NCI-H1417 treated with DMSO at 0.1 percent for 48 hours (cell line): ENCODE results near the gene EVI5.

ENCODE experiments used
- DNase-seq: peaks from one replicate; lab custom pipeline; 2025; lab: John Stamatoyannopoulos, UW

The EVI5 gene

DNA sequence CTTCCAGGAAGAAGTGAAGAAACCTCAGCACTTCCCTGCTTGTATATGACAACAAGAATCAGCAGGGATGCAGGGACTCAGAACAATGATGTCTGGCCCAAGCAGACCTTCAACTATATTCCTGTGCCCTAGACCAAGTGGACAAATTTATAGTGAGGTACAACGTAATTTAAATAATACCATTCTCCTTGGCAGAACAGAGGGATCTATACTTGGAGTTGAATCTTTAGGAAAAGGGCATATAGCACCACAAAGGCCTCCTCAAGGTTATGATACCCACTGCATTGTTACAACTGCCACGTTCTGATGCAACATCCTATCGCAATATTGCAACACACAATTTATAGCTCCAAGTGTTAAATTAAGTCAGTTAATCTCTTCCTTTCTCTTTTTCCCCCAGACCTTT lies 269.1 kb downstream of the EVI5 start:
- no peak for DNase-seq

DNA sequence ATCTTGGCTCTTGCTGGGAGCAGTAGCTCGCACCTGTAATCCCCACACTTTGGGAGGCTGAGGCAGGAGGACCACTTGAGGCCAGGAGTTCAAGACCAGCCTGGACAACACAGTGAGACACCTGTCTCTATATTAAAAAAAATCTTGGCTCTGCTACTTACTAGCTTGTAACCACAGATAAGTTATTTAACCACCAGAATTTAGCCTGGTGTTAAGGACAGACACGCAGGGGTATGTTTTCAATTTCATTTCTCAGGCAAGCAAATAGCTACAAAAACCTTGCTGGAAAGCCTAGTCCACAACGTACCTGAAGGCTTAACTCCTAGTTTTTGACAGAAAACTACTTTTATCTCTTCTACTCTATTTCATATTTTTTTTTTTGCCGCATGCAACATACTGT lies 273.4 kb downstream of the EVI5 start:
- no peak for DNase-seq

DNA sequence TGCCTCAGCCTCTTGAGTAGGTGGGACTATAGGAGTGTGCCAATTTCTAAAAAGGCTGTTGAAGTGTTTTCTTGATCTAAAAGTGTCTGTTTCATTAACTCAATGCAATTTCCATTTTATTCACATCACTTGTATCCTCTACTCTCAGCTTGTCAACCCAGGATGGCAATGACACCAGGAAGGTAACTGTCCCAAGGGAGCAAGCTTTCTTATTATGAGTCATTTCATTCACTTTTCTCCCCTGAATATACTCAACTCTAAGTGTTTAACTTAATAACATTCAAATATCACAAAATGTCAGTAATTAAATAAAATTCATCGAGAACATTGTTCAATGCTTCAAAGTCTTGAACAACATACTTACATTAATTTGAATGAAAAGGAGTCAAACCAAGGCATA lies 275.3 kb downstream of the EVI5 start:
- no peak for DNase-seq

DNA sequence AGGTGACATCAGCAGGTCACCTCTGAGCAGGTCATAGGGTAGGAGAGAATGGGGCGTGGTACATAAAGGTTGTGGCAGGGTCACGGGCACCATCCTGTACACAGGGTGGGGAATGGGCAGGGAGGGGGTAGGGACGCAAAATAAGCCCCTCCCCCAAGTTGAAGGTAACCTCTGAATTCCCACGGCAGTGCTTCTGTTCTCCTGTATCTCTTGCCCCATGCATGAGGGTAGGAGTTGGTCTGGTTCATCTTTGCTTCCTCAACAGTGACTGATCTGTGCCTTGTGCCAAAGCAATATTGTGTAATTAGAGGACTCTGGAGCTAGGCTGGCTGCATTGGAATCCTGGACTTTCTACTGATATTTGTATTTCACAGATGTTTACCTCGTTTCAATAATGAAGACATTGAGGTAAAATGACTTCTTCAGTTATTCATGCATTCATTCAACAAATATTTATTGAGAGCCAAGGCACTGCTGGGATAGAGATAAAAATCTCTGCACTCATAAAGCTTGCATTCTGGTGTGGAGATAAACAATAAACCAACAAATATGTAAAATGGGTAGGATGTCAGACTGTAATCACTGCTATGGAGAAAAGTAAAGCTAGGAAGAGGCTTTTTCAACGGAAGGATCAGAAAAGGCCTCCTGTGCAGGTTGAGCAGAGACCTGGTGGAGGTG lies 279.8 kb downstream of the EVI5 start:
- DNase-seq: no peak

DNA sequence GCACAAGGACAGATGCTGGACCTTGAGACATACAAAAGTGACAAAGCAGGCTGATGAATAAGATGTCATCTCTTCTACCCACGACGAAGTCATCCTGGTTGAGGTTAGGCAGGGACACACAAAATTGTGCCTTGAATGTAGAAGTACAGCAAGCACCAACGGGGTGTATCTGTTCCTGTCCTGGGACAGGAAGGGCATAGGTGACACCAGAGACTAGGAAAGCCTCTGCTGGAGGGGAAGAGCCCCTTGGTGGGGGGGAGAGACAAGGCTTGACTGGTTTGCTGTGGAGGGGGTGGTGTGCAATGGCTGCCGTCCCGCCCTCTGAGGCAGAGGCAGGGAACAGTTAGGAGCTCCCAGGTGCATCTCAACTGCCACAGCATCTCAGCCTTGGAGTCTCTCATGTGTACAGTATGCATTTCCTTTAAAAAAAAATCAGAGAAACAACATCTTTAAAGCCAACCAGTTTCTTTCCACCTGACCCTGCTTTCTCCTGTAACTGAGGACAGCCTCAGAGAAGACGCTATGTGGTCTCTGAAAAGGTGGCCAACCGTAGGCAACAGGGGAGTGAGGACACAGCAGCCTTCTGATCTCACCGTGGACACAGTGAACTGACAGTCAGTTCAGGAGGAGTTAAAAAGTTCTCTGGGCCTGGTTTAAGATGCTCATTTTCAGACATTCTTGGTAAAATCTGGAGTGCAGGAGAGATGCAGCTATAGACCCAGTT lies 280.5 kb downstream of the EVI5 start:
- no peak for DNase-seq

DNA sequence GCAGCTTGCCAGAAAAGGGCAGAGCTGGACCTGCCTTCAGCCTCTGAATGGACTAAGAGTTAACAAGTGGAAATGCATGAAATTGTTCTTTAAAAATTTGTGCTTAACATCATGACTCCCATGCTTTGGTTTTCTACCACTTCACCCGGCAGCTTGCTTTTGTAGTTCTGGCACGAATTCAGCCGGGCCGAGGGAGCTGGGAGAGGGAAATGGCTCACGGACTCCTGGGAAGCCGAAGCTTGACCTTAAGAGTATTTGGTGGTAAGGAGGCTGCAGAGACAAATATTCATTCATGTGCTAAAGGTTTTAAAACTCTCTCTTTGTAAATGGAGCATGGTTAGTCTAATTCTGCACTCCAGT lies 281.0 kb downstream of the EVI5 start:
- DNase-seq: no peak

DNA sequence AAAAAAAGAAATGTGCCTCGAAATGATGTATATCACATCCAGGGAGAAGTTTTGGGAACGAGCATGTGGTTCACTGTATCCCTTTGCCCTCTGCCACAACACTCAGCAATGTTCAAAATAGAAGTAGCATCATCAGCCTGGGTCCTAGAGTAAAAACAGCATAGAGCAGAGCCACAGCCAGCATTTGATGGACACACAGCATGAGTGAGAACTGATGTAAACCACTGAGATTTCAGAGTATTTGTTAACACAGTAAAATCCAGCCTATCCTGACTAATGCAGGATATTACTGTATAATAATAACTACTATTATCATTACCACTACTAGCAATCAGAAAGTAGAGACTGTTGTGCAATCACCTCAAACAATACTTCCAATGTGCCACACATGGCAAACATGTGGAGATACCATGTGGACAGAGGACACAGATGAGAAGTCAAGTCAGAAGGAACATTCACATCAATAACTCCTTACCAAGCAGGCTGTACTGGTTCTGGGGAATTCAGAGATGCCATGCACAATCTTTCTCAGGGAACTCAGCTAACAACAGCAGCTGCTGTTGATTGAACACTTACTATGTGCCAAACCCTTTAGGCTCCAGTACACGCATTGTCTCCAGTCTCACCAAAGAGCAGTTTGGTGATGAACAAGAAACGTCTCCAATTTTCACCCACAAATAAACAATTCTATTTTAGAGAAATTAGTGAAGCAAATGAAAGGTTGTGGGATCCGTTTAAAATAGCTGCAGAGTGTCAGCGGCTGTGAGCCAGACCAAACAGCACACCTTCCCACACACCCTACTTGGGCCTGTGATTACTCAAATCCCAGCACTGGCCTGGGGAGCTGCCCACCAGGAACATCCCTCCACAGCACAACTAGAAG lies 281.6 kb downstream of the EVI5 start:
- DNase-seq: no peak

DNA sequence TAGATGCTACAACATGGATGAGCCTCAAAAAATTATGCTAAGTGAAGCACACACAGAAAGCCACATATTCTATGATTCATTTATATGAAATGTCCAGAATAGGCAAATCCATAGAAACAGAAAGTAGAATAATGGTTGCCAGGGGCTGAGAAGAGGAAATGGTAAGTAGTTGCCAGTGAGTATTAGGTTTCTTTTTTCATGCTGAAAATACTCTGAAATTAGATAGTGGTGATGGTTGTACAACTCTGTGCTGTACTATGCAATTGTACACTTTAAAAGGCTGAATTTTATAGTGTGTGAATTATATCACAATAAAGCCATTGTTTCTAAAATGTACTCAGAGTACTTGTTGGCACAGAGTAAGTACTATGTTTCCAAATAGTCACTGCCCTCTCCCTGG lies 282.7 kb downstream of the EVI5 start:
- DNase-seq: no peak

DNA sequence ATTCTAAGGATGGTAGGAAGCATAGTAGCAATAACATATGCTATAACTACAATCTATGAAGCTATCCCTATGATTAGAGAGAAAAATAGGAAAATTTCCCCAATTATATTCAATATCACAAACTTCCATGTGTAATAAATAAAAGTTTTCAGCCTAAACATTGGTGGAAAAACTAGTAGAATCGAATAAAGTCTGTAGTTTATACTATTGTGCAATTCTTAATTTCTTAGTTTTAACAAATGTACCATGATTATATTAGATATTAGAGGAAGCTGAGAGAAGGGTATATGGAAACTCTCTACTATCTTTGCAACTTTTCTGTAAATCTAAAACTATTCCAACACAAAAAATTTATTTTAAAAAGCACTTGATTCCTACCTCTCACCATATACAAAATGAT lies 284.4 kb downstream of the EVI5 start:
- no peak for DNase-seq

DNA sequence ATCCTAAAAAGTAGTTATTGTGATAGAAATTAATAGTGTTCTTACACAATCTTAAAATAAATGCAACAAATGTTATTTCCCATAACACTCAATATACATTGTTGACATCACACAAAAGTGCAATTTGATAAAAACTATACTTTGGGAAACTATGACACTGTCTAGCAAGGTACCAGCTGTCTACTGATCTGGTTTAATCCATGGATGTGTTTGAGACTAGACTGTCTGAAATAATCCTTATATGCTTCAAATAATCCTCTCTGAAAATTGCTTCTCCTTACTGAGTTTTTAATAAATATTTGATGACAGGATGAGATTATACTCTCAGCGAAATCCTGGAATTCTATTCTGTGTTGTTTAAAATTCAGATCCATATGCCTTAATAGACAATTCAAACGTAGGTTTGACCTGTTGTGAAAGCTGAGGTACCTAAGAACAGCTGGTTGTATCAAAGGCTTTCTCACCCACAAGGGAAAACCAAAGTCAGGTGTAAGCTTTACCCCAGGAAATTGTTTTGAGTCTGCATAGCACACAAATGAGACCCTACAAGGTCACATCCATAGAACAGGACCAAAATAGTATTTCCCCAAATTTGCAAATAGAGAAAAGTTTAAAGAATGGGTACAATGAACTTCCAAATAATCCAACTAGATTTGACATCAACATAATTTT lies 289.4 kb downstream of the EVI5 start:
- no peak for DNase-seq

DNA sequence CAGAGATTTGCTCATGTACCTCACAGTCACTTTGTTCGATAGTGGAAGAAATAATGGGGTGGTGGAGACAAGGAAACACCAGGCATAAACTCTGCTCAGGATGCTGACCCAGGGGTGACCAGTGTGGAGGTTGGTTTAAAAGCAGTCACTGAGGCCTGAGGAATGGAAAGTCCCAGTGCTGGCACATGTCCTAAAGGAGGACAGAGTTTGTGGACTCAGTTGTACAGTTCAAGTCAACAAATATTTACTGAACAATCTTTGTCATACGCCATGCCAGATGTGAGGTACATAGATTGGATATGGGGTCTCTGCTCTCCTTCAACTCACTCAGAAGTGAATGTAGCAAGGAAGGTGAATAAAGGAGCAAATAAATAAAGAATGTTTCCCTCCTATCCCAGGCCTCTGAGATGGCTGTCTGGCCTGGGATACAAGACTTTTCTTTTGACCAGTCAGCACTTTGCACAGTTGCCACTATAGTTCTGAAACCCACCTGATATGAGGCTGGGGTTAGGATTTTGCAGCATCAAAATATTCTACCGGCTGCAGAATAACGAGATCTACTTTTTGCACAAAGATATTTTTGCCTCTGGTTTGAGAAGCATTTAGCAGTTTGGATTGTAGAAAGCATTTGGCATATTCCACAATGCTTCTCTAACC lies 290.3 kb downstream of the EVI5 start:
- DNase-seq: no peak

DNA sequence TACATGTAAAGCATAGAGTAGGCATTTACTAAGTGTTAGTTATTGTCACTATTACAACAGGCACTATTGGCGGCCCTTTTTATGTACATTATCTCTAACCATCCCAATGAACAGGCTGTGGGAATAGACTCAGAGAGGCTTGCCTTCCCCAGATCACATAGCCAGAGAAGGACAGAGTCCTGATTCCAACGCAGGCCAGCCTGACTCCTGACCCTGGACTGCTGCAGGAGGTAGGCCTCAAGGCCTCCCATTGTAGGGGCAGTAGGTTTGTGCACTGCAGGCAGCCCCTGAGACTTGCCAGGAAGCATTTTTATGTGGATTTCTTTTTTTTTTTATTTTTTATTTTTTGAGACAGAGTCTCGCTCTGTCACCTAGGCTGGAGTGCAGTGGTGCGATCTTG lies 291.8 kb downstream of the EVI5 start:
- no peak for DNase-seq

DNA sequence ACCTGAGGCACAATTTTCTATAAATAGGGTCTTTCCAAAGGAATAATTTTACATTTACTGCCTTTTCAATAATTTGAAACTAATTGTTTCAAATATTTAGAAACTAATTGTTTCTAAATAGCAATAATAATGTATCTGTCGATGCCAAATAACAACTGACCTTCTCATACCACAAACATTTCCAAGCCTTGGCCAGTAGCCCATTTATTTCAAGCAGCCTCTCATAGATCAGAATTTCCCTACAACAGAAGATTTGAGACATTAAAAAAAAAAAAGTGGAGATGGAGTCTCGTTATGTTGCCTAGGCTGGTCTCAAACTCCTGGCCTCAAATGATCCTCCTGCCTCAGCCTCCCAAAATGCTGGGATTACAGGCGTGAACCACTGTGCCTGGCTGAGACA lies 296.1 kb downstream of the EVI5 start:
- DNase-seq: no peak

DNA sequence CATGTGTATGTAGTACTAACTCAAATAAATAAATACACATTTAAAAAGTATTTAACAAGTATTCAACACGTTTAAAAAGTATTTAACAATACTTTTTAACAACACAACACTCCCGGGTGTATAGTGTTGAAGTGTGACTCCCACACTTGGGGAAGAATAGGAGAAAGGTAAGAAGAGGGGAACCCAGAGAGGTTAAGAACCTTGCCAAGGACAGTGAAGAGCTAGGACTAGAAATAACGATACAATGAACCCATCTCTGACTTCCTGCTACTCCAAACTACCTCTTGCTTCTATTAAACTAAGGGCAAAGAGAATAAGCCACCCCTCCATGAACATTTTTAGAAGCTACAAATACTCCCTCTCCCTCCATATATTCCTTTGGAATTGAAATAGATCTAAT lies 296.5 kb downstream of the EVI5 start:
- DNase-seq: no peak

DNA sequence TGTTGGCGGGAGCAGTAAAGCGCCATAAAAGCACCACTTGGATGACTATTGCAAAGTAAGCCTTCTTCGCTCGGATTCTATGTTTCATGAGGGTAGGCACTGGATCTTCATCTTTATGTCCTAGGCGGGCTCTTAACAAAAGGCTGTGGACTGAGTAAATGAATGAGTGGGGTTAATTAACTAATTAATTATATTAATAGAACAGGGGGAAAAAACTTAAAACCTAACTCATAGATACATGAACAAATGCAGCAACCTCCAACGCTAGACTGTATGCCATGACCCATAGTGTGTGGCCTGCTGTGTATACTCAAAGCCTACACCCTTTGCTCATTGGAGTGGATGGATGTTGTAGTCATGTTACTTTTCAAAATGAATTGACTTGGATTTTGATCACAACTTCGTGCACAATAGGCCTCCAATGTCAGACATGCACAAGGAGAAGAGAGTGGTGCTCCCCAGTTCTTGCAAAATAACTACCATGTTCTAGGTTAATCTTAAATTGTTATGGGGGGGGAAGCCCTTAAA lies 297.8 kb downstream of the EVI5 start:
- no peak for DNase-seq

DNA sequence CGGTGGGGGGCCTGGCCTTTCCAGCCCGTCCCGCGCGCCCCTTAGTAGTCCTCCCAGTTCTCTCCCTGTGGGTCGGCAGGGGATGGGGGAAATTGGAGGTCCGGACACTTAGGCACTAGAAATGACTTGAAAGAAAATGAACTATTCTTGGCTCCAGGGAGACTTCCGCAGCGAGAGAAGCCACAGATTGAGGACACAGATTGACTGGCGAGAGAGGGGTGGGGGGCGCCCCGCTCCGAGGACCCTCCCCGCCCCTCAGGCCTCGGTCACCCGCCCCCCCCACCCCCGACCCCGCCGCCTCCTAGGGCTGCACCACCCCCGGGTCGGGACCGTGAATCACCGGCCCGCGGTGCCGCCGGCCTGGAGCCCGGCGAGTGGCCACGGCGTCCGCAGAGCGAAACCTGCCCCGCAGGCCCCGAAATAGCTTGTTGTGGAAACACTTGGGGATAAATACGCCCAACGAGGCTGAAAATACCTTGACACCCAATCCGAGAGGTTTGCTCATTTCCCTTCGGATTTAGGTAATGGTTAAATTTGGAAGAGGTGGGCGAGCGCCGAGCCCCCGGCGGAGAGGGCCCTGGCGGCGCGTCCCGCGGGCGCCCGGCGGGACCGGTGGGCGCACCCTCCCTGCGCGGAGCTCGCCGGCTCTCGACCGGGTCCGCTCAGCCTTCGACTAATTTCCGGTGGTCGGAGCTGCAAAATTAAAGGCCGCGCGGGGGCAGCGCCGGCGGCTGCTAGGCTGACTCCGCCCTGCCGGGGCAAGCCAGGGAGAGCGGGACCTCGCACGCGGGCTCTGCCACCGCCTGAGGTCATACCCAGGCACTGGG lies 298.4 kb downstream of the EVI5 start, which contains the start of gene GFI1:
GFI1 (minus strand) TSS at position 675 of the 827 bp plus-strand sequence. CDS start 3,438 bp downstream, outside the sequence.
- no peak for DNase-seq

DNA sequence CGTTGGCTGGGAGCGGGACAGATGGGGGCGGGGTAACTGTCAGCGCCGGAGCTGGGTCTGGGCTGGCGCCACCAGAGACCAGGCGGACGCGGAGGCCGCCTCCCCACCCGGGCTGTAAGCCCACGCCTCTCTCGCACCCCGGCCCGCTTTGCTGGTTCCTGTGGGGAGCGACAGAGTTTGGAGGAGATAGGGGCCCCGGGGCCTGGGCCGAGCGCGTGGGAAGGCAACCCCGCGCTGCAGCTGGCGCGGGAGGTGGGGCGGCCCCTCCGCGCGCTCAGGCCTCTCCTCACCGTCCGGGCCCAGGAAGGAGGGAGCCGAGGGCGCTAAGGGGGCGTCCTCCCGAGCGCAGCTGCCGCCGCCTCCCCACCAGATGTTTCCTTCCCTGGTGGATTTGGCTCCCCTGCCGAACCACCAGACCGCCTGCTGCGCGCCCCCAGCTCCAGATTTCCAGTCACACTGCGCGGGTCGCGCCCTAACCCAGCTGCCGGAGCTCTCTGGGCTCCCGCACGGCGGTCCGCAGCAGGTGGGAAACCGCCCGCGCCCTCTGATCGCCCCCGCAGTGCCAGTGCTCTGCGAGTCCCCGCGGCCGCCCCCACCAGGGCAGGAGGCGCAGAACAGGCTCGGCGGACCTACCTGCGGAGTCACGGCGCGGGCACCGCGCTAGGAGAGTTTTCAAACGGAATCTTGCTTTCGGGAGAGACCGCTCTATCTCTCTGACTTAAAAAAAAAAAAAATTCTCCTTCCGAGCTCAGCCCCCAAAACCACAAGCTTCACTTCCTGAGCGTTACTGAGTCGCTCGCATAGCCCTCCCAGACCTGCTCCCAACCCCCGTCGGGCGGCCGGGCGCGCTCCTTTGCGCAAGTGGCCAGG lies 299.3 kb downstream of the EVI5 start:
- no peak for DNase-seq

DNA sequence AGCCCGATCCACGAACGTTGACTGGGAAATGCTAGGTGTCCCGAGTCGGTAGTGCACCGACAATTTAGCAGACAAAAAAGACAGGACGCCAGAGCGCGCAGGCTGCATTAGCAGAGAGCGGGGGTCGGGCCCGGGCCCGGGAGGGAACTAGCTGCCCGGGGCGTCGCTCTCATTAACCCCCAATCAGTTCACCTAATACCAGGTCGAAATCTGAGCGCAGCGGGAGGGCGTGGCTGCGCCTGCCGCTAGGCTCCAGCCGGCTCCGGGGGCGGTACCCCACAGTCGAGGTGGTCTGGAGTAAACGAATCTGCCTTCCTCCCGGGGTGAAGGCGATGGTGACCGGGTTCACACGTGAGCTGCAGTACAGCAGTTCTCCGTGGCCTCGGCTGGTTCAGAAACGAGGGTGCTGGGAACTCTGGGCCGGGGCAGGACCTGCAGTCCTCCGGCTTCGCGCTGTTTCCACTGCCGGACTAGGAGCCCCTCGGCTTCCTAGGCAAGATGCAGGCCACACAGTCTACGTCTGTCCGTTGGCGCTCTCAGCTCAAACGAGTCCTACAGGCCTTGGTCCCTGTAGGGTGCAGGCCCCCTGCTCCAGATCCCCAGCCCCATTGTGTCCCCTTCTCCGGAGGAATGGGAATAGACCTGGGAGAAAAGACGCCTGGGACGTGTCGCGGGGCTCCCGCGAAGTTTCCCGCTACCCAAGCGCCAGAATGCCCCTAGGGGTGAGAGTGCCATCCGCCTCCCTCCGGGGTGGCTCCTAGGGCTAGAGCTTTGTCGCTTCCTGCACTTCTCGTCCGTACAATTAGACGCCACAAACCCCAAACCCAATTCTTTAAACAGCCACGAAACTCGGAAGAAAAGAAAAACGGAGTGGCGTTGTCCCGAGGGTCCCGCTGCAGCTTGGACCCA lies 300.2 kb downstream of the EVI5 start:
- DNase-seq: no peak
